GM18498 (cell line): Measurements from ENCODE around the gene UCN3.
"Not testable (repeated sequence)": the region's sequence is repeated elsewhere in the genome, so short reads cannot be mapped to it uniquely, and the experiment has no call there.

Experiments
- ATAC-seq: cut with Tn5 transposase; IDR thresholded peaks from one replicate; pipeline ENCODE4 v1.9.1; 2021; ENCODE audit warnings: mild to moderate bottlenecking, moderate library complexity; ENCODE audit not compliant: unreplicated experiment

UCN3 gene

DNA sequence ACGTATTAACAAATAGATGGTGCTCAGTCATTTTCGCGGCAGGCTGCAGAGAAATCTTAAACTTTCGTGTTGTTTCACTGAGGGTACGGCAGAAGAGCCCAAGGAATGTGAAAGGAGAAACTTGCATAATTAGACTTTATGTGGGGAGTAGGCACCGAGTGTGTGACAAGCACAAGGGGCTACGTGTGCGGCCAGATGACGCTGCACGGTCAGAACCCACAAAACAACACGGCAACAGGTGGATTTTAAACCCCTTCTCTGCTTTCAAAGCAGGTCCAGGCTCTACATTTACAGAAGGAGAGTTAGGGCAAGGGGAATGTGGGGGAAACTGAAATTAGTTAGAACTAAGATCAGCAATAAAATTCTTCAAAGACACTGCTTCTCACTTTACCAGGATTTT, 392 bp upstream of the UCN3 start:
- ATAC-seq: no peak

DNA sequence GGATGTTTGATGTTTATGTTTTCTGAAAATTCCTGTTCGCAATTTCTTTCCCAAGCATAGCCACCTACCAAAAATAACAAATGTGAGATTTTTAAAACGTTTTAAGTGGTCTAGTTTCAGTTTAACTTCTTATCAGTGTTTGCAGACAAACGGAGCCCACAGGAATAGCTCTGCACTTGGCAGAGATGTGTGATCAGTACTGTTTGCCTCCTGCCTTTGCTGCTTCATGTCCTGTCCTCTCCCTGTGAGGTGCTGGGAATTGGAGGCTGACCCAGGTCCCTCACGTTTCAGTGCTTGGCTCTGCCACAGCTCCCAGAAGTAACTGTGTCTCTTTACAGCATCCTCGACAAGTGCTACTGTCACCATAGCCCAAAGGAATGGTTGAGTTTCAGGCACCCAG, 1.2 kb downstream of the UCN3 start:
- ATAC-seq: no peak

GRCh38 chr10:5369362-5370158, 4.8 kb downstream of the UCN3 start:
- no peak for ATAC-seq

GRCh38 chr10:5370493-5371352, 6.0 kb downstream of the UCN3 start:
- no peak for ATAC-seq

- no peak for ATAC-seq
Measured at GRCh38 chr10:5373307-5373706, 8.5 kb downstream of the UCN3 start.

DNA sequence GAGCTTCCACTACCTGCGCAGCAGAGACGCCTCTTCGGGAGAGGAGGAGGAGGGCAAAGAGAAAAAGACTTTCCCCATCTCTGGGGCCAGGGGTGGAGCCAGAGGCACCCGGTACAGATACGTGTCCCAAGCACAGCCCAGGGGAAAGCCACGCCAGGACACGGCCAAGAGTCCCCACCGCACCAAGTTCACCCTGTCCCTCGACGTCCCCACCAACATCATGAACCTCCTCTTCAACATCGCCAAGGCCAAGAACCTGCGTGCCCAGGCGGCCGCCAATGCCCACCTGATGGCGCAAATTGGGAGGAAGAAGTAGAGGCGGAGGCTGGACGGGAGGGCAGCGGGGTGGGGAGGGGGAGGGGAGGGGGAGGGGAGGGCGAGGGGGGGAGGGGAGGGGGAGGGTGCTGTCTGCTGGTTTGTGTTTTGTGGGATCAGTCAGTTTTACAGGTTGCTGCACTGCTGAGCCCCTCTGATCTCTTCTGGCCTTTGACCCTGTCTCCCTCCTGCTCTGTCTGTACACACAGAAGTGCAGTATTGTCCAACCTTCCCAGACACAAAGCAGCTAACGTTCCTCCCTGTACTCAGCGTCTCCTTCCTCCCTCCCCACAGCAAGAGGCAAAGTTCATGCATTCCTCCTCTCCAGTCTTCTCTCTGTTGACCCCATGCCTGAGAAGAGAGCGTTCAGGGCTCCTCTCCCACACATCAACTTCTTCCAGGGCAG, 9.3 kb downstream of the UCN3 start:
- no peak for ATAC-seq

GRCh38 chr10:5376450-5376849, 11.7 kb downstream of the UCN3 start:
- ATAC-seq: no peak

DNA sequence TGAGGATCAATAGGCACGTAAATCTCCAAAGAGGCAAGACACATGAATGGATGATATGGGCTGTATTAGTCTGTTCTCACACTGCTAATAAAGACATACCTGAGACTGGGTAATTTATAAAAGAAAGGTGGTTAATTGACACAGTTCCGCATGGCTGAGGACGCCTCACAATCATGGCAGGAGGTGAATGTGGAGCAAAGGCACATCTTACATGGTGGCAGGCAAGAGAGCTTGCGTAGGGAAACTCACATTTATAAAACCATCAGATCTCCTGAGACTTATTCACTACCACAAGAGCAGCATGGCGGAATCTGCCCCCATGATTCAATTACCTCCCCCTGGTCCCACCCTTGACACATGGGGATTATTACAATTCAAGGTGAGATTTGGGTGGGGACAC, 14.4 kb downstream of the UCN3 start:
- ATAC-seq: not testable (repeated sequence)

DNA sequence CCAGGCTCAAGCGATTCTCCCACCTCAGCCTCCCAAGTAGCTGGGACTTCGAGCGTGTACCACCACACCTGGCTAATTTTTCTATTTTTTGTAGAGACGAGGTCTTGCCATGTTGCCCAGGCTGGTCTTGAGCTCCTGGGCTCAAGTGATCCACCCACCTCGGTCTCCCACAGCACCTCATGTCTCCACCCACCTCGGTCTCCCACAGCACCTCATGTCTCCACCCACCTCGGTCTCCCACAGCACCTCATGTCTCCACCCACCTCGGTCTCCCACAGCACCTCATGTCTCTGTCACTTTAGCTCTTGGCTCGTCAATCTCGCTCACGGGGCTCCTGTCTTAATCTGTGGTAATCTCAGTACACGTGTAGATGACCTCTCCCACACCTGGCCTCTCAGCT, 15.6 kb downstream of the UCN3 start:
- ATAC-seq: not testable (repeated sequence)

- no peak for ATAC-seq
Measured at GRCh38 chr10:5381187-5381586, 16.4 kb downstream of the UCN3 start.

- ATAC-seq: no peak
Measured at GRCh38 chr10:5385224-5385623, 20.5 kb downstream of the UCN3 start.

DNA sequence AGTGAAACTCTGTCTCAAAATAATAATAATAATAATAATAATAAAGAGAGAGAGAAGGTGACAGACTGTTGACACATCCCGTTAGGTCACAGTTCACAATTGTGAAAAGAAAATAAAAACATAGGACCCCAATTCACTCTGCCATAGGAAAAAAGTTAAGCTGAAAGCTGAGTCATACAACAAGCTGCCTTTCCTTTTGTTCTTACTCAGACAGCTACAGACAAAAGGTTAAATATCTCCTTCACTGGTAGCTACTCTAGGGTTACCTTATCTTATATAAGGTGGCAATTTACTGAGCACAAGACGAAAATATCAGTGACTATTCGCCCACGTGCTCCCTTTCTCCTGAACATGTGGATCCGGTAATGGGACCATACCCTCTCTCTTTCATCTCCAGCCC, 22.4 kb downstream of the UCN3 start:
- ATAC-seq: no peak

DNA sequence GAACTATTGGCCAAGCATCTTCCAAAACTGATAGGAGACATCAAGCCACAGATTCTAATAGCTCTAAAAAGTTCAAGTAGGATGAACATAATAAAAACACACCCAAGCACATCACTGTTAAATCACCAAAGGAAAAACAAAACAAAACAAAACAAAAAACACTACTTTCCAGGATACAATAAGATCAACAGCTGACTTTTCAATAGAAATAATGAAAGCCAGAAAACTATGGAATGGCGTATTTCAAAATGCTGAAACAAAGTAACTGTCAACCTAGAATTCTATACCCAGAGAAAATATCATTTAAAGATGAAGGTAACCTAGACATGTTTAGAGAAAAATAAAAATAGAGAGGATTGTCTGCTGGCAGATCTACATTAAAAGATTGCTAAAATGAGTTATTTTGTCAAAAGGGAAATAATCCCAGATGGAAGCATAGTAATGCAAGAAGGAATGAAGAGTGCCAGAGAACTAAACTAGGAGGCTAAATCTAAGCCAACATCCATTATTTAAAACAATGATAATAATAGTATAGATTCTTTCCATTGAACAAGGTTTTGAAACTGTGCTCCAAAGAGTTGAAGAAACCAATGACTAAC, 25.9 kb downstream of the UCN3 start:
- ATAC-seq: no peak

- ATAC-seq: no peak
Measured at GRCh38 chr10:5391790-5392189, 27.0 kb downstream of the UCN3 start.

DNA sequence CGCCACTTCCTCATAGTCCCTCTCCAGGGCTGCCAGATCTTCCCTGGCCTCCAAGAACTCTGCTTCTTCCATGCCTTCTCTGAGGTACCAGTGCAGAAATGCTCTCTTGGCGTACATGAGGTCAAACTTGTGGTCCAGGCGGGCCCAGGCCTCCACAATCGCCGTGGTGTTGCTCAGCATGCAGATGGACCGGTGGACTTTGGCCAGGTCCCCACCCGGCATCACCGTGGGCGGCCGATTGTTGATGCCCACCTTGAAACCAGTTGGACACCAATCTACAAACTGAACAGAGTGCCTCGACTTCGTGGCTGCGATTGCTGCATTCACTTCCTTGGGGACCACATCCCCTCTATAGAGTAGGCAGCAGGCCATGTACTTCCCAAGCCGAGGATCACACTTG, 28.8 kb downstream of the UCN3 start:
- ATAC-seq: no peak

DNA sequence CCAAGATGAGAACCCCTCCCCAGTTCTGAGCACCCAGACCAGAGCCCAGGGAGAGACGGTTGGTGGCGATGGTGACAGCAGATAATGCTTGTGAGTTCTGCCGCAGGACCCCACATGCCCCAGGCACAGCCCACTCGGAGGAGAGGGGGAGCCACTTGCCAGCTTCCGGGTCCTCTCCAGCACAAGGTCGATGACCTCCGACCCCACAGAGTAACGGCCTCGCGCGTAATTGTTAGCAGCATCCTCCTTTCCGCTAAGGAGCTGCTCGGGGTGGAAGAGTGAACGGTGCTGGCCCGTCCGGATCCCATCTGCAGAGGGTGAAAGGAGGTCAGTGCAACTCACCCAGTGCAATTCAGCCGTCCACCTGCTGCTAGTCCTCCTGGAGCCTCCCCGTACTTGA, 30.4 kb downstream of the UCN3 start:
- ATAC-seq: no peak

GRCh38 chr10:5396556-5397300, 32.0 kb downstream of the UCN3 start:
- ATAC-seq: no peak

- ATAC-seq: no peak
Measured at GRCh38 chr10:5399332-5399731, 34.6 kb downstream of the UCN3 start.

DNA sequence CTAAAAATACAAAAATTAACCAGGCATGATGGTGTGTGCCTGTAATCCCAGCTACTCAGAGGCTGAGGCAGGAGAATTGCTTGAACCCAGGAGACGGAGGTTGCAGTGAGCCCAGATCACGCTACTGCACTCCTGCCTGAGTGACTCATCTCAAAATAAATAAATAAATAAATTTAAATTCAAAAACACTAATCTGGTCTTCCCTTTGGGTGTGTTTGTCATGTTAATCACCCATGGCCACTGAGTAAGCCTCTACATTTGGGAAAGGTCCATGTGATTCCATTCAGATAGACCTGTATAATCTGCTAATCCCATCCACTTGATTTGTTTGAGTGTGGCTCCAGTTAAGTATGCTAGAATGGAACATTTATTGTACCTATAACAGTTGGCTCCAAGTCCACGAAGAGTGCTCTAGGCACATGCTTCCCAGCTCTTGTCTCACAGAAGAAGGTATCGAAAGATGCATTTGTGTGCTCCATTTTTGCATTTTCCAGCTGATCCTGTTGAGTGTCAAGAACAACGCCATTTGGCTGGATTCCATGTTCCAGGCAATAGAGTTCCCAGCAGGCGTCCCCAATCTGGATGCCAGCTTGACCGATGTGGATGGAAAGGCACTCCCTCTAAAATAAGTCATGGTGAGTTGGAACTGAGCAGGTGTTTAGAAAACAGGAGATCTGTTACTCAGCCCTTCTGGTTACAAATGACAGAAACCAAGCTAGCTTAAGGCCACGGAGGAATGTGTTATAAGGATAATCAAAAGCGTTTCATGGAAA, 35.9 kb downstream of the UCN3 start:
- no peak for ATAC-seq

- no peak for ATAC-seq
Measured at GRCh38 chr10:5402798-5403197, 38.0 kb downstream of the UCN3 start.
